D721Med (cell line): Measurements from ENCODE around the gene MEAK7.
"Not testable (repeated sequence)": the region's sequence is repeated elsewhere in the genome, so short reads cannot be mapped to it uniquely, and the experiment has no call there.

Source experiments
- DNase-seq: peaks from one replicate; pipeline ENCODE4 v3.0.0; 2011; ENCODE audit warnings: low spot score; ENCODE audit not compliant: insufficient read length
- FAIRE-seq: peaks from 2 replicates; lab custom pipeline; 2011; peaks lifted over from hg19 to GRCh38; lab: Jason Lieb, UNC
- CTCF ChIP-seq: IDR thresholded peaks from 2 replicates; pipeline ENCODE4 v1.5.1; 2012; ENCODE audit warnings: mild to moderate bottlenecking, control low read depth; ENCODE audit not compliant: insufficient read depth; ENCODE audit errors: missing control alignments

Gene MEAK7

GRCh38 chr16:84532291-84532724 lies 27.8 kb upstream of the MEAK7 start:
- FAIRE-seq (no peak), DNase-seq (no peak)

DNA sequence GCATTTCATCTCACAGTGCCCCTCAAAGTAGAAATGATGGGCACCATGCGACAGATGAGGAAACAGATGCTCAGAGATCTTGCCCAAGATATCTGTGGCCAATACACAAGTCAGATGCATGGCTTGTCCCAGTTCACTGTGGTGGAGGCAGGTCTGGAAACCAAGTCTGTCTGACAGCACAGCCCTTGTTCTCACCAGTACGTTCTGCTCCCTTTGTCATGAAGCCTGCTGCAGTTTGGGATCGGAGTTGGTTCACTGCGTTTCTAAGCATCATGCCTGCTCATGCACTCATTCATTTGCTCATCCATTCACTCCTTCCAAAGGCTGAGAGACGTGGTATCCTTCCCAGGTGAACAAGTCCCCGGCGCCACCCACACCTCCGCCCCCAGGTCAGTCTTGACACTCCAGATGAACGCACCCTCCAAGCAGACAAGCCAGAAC lies 27.2 kb upstream of the MEAK7 start:
- TF ChIP-seq CTCF = no peak
- FAIRE-seq (no peak), DNase-seq (no peak)

More at GRCh38 chr16:84532291-84532724, 27.8 kb upstream of the MEAK7 start:
- TF ChIP-seq CTCF = no peak

DNA sequence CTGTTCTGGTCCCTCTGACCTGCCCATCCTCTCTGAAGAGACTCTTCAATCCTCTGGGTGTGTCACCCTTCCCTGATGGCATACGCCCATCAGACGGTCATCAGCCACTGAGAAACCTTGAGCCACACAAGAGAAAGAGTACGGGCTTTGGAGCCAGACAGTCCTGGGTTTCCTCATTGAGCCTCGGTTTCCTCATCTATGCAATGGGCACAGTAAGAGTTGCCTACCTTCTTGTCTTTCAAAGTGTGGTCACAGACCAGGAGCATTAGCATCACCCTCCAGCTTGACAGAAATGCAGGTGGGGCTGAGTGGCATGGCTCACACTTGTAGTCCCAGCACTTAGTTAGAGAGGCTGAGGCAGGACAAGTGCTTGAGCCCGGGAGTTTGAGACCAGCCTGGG lies 26.1 kb upstream of the MEAK7 start:
- FAIRE-seq (no peak), DNase-seq (no peak)
- TF ChIP-seq CTCF = no peak

GRCh38 chr16:84529607-84530006 lies 25.1 kb upstream of the MEAK7 start:
- no peak for TF ChIP-seq CTCF
- DNase-seq (no peak), FAIRE-seq (no peak)

GRCh38 chr16:84528322-84528721 lies 23.9 kb upstream of the MEAK7 start:
- DNase-seq (no peak), FAIRE-seq (no peak)
- TF ChIP-seq CTCF = no peak

- FAIRE-seq (no peak), DNase-seq (no peak)
- TF ChIP-seq CTCF = no peak
These were observed 23.2 kb upstream of the MEAK7 start for GRCh38 chr16:84527532-84528269.

DNA sequence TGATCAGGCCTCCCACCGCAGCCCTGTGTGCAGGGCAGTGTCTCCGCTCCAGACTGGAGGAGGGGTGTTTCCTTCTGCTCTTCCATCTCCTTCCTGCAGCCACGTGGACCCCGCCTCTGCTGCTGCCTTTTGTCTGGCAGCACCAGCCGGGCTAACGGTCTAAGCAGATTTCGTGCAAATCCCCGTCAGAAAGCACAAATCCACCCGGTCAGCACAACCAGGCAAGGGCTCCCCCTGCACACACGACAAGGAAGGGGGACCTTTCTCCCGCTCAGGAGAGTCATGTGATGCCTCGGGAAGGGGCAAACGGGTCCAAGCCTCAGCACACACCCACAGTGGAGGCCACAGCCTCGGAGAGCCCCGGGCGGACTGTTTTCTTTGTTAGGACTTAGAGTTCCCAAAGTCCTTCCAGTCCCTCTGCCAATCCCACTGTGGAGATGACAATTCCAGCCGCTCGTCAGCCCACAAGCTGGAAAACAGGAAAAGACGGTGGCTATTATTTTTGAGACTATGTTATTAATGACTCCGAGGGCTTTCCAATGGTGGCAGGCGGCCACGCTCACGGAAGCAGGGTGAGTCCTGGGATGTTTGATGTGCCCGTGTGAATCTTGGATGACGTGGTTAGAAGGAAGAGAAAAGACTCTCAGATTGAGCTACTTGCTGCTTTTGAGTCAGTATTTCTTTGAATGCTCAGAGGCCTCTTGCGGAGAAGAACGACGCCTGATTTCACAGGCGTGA lies 22.5 kb upstream of the MEAK7 start:
- peak; percentile 73 for DNase-seq
- TF ChIP-seq CTCF = peak; percentile 5
- no peak for FAIRE-seq

- not testable (repeated sequence) for DNase-seq, FAIRE-seq
These were observed 20.6 kb upstream of the MEAK7 start for GRCh38 chr16:84524941-84525581.
